NCI-H526 treated with DMSO at 0.1 percent for 48 hours (cell line): ENCODE measurements around the gene PTCH2.

Experiments
- DNase-seq: peaks from one replicate; lab custom pipeline; 2025; lab: John Stamatoyannopoulos, UW

Gene PTCH2

GRCh38 chr1:44778705-44779576 lies 64.1 kb downstream of the PTCH2 start:
- no peak for DNase-seq

- DNase-seq: no peak
Measured at GRCh38 chr1:44777969-44778635, 65.0 kb downstream of the PTCH2 start.

- no peak for DNase-seq
Measured at GRCh38 chr1:44777547-44777946, 65.5 kb downstream of the PTCH2 start.

DNA sequence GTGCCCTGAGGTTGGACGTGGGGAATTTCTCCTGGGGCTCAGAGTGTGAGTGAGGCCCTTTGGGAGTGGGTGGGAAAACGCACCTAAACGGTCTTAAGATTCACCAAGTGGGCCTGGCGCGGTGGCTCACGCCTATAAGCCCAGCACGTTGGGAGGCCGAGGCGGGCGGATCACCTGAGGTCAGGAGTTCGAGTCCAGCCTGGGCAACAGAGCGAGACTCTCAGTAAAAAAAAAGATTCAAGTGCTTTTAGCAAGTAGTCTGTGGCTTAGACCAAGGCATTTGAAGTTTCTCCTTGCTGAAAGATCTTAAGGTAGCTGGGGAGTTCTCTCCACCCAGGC lies 66.4 kb downstream of the PTCH2 start:
- no peak for DNase-seq

- DNase-seq: no peak
Measured at GRCh38 chr1:44775930-44776729, 66.9 kb downstream of the PTCH2 start.

- peak; percentile 94 for DNase-seq
Measured at GRCh38 chr1:44775078-44775929, 67.7 kb downstream of the PTCH2 start, which contains the start of gene RPS8. RPS8 (plus strand) TSS chr1:44775540; CDS start chr1:44775597, 57 bp downstream.
